Measurements from ENCODE around the gene ZNF275.

ZNF275 gene

GRCh38 chrX:153397256-153397960, 63.5 kb downstream of the ZNF275 start:
- DNase-seq (ENCODE audit: low spot score): no peak
- no peak for TF ChIP-seq CTCF (IDR thresholded peaks at IDR 0.05; ENCODE audit: extremely low read depth, insufficient read depth, missing control alignments)
- in situ Hi-C loops (cut with MboI; ENCODE audit: low pct_unique_long_range_greater_than_20kb, low sequenced_read_pairs, unreplicated experiment): no loop called here

- in situ Hi-C loops (cut with MboI; ENCODE audit: low pct_unique_long_range_greater_than_20kb, low sequenced_read_pairs, unreplicated experiment): no loop called here
- no peak for DNase-seq (ENCODE audit: low spot score)
- TF ChIP-seq CTCF (IDR thresholded peaks at IDR 0.05; ENCODE audit: extremely low read depth, insufficient read depth, missing control alignments): no peak
Observed at GRCh38 chrX:153398275-153398960, 64.5 kb downstream of the ZNF275 start.

GRCh38 chrX:153400146-153401132, 66.5 kb downstream of the ZNF275 start:
- peak; percentile 88 for DNase-seq (ENCODE audit: low spot score)
- in situ Hi-C loops (cut with MboI; ENCODE audit: low pct_unique_long_range_greater_than_20kb, low sequenced_read_pairs, unreplicated experiment): no loop called here
- TF ChIP-seq CTCF (IDR thresholded peaks at IDR 0.05; ENCODE audit: extremely low read depth, insufficient read depth, missing control alignments): peak; percentile 96

- in situ Hi-C loops (cut with MboI; ENCODE audit: low pct_unique_long_range_greater_than_20kb, low sequenced_read_pairs, unreplicated experiment): no loop called here
- no peak for TF ChIP-seq CTCF (IDR thresholded peaks at IDR 0.05; ENCODE audit: extremely low read depth, insufficient read depth, missing control alignments)
- no peak for DNase-seq (ENCODE audit: low spot score)
Observed at GRCh38 chrX:153401133-153401764, 67.3 kb downstream of the ZNF275 start, which contains the start of gene PNMA6E. TSS of gene PNMA6E (minus strand) at chrX:153401350. CDS start at chrX:153398849, 2,501 bp downstream.

Data from GM13977 (cell line).